GM21723 (cell line): ENCODE data around the gene KIF5A.
"Not testable (repeated sequence)": the region's sequence is repeated elsewhere in the genome, so short reads cannot be mapped to it uniquely, and the experiment has no call there.

Source experiments
- ATAC-seq: cut with Tn5 transposase; IDR thresholded peaks from one replicate; pipeline ENCODE4 v1.9.1; 2021; ENCODE audit warnings: mild to moderate bottlenecking, moderate library complexity; ENCODE audit not compliant: unreplicated experiment

KIF5A gene

DNA sequence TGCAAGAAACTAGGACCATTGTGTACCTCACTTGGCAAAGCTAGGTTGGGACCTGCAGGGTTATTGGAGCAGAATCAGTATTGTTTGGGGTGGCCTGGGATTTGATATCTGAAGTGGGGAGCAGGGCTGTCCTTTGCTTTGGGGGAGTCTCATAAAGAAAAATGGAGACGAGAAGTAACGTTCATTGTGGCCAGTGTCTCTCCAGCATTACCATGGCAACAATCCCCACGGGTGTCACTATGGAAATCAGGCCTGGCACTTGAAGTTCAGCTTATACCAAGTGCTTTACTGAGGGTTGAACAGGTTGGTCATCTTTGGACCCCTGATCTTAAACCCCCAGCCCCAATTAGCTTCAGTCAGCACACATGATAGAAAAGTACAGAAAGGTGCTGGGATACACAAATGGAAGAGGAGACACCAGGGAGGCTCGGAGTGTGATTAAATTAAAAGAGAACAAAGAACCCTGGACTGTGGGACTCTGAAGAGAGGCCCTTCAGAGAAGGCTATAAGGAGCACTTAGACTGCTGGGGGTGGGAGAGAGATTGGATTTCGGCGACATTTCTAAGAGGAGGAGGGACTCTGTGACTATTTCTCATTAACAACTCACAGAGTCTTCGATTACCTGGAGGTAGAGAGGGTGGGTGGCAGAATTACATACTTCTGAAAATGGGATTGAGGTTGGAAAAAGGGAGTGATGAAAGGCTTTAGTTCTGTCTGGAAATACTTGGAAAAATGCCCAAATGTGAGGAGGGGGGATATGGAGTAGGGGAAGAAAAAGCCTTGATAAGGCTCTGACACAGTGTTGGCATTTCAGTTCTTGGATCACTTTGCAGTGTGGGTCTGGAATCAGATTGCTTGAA is 3.7 kb downstream of the KIF5A start:
- ATAC-seq = no peak

DNA sequence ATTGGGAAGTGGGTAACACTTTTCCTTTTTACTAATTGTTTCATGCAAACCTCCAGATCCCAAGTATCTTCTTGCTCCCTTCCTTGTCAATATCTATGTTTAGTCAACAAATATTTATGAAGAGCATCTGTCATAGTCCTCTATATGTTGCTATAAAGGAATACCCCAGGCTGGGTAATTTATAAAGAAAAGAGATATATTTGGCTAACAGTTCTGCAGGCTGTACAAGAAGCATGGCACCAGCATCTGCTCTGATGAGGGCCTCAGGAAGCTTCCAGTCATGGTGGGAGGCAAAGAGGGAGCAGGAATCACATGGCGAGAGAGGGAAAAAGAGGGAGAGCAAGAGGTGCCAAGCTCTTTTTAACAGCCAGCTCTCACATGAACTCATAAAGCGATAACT is 4.6 kb downstream of the KIF5A start:
- ATAC-seq = no peak

DNA sequence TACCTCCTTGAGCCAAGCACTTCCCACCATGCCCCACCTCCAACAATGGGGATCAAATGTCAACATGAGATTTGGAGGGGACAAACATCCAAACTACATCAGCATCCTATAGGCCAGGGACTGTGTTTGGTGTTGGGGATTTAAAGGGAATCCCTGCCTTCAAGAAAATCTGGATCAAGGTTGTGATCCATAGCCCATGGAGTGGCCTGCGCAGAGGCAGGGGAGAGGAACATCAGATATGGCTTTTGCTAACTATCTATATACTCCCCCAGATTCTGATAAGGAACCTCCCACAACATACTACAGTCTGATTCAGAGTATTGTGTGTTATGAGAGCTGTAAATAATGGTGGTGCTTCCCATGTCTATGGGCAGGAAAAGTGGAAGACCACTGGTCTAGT is 5.1 kb downstream of the KIF5A start:
- ATAC-seq = no peak

DNA sequence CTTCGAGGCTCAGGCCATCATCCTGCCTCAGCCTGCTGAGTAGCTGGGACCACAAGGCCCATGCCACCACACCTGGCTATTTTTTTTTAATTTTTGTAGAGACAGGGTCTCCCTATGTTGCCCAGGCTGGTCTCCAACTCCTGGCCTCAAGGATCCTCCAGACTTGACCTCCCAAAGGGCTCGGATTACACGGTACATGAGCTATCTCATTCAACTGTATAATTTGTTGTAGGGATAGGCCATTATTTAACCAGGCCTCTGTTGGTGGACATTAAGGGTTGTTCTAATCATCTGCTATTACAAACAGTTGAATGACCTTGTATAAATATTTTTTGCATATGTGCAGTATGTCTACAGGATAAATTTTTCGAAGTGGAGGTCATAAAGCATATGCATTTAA is 9.0 kb downstream of the KIF5A start:
- ATAC-seq = no peak

DNA sequence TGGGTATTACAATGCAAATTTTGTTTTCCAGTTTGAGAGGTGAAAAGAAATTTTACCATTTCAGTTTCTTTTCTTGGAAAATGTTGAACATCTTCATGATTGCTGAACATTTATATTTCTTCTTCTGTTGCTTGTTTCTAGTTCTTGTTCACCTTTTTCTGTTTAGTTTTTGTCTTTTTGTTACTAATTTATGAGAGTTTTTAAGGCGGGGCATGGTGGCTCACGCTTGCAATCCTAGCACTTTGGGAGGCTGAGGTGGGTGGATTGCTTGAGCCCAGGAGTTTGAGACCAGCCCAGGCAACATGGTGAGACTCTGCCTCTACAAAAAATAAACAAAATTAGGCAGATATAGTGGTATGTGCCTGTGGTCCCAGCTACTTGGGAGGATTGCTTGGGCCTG is 10.7 kb downstream of the KIF5A start:
- ATAC-seq = no peak

DNA sequence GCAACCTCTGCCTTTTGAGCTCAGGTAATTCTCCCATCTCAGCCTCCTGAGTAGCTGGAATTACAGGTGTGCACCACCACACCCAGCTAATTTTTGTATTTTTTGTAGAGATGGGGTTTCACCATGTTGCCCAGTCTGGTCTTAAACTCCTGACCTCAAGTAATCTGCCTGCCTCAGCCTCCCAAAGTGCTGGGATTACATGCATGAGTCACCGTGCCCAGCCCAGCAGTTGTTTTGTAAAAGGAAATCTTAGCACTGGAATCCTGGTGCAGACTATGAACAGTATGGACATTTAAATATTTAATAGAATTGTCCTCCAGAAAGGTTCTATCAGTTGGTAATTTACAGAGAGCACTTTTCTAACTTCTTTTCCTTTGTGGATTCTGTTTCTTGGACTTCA is 11.3 kb downstream of the KIF5A start:
- not testable (repeated sequence) for ATAC-seq

DNA sequence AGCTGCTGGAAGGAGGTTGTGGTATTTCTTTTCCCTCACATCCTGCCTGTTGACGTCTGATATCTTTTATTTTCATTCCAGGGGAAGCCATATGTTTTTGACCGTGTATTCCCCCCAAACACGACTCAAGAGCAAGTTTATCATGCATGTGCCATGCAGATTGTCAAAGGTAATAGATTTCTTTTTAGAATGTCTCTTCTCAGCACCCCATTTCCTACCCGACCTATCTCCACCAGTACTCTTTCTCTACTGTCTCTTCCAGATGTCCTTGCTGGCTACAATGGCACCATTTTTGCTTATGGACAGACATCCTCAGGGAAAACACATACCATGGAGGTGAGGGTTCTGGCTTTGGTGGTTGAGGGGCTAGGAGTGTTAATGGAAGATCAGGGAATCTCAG is 13.5 kb downstream of the KIF5A start:
- no peak for ATAC-seq

DNA sequence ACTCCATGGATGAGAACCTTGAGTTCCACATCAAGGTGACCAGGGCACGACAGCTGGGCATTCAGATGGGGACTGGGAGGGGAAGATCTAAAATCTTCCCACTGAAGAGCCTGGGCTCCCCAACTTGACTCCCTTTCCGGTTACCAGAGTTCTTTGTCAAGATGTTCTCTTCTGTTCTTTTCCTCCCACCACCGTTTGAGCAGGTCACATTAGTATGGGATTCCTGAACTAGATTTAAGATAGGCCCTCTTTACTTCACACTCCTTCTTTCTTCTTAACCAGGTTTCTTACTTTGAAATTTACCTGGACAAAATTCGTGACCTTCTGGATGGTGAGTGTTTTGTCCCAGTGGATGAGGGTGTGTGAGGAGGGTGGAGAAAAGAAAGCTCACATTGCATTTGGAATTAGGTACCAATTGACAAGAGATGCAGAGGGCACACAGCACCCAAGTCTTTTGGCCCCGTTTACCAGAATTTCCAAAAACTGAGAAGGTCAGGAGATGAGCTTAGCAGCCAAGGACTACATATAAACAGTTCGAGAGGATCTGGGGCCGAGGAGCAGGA is 14.4 kb downstream of the KIF5A start:
- no peak for ATAC-seq

DNA sequence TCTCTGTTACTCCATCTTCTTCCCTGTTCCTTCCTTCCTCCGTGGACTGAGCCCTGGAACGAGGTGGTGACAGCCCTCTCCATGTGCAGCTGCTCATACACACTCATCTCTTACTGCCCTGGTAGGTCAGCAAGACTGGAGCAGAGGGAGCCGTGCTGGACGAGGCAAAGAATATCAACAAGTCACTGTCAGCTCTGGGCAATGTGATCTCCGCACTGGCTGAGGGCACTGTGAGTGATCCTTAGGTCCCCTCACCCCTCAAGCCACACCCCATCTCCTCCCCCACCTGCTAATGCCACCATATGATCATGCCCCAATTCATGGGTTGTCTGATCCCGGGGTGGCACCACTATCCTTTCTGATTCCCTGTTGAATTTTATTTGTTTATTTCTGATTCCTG is 19.0 kb downstream of the KIF5A start:
- no peak for ATAC-seq

DNA sequence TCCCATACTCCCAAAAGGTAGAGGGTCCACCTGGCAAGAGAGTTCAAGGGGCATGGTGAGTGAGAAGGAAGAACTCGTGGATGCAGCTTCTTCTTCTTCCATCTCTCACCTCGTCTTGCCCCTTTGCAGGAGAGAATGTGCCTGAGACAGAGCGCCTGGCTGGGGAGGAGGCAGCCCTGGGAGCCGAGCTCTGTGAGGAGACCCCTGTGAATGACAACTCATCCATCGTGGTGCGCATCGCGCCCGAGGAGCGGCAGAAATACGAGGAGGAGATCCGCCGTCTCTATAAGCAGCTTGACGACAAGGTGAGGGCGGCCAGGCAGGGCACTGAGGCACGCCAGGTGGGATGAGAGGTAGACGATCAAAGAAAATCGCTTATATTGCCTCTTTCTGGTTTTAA is 20.0 kb downstream of the KIF5A start:
- ATAC-seq = no peak

DNA sequence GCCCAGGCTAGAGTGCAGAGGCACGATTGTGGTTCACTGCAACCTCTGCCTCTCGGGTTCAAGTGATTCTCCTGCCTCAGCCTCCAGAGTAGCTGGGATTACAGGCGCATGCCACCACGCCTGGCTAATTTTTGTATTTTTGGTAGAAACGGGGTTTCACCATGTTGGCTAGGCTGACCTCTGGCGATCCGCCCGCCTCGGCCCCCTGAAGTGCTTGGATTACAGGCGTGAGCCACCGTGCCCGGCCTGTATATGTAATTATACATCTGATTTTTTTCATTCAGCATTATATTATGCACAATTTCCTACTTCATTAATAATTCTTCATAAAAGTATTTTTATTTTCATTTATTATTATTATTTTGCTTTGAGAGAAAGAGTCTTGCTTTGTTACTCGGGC is 20.6 kb downstream of the KIF5A start:
- not testable (repeated sequence) for ATAC-seq

DNA sequence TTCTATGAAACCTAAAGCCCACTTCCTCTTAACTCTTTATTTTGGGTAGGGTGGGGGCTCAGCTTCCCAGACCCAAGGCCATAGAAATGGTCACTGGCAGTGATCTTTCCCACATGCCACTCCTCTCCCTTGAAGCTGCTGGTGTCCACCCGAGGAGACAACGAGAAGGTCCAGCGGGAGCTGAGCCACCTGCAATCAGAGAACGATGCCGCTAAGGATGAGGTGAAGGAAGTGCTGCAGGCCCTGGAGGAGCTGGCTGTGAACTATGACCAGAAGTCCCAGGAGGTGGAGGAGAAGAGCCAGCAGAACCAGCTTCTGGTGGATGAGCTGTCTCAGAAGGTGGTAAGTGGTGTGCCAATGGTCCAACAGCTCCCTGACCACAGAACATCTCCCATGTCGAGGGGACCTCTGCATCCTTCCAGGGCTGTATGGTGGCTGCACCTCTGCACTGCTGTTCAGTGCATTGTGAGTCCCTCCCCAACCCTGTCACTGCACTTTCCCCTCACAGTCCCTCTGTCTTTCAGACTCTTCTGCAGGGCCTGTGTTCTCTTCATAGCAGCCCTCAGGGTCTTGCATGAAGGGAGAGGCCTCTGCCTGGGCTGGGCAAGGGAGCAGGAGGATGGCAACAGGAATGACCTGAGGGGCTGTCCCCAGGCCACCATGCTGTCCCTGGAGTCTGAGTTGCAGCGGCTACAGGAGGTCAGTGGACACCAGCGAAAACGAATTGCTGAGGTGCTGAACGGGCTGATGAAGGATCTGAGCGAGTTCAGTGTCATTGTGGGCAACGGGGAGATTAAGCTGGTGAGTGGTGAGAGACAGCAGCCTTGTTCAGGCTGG is 22.3 kb downstream of the KIF5A start:
- ATAC-seq = no peak

DNA sequence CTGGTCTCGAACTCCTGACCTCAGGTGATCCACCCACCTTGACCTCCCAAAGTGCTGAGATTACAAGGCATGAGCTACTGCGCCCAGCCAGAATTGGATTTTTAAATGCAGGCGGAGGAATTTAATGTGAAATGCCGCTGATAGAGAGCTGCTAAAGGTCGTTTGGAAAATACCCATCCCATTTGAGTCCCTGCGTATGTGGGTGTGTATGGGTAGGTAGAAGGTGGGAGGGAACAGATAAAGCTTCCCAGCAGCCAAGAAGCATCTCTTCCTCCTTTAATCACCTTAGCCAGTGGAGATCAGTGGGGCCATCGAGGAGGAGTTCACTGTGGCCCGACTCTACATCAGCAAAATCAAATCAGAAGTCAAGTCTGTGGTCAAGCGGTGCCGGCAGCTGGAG is 25.0 kb downstream of the KIF5A start:
- ATAC-seq = no peak

DNA sequence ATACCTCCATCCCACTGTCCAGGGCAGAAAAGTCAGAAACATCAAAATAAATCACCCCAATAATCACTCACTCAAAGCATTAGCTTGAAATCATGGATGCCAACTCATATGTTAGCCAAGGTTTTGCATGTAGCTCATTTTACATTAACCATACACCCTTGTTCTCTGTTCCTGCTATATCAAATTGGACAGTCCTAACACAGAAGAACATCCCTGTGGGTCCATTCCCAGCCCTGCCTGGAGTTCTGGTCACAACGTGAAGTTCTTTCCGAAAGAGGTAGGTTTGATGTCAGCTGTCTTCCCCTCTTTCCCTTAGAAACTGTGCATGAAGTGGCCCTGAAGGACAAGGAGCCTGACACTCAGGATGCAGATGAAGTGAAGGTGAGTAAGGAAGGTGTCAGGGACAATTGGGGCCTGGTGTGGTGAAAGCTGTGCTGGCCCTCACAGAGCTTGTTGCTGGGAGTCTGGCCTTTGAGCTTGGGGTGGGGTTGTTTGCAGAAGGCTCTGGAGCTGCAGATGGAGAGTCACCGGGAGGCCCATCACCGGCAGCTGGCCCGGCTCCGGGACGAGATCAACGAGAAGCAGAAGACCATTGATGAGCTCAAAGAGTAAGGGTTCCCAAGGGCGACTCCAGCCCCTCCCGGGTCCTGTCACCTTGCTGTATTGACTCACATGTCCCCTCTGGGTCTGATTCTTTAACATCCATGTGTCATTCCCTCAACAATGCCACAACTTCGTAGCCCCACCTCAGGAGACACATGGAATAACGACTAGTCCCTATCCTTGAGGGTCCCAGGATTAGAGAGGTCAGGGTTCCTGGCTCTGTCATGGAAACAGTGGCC is 26.1 kb downstream of the KIF5A start:
- no peak for ATAC-seq

DNA sequence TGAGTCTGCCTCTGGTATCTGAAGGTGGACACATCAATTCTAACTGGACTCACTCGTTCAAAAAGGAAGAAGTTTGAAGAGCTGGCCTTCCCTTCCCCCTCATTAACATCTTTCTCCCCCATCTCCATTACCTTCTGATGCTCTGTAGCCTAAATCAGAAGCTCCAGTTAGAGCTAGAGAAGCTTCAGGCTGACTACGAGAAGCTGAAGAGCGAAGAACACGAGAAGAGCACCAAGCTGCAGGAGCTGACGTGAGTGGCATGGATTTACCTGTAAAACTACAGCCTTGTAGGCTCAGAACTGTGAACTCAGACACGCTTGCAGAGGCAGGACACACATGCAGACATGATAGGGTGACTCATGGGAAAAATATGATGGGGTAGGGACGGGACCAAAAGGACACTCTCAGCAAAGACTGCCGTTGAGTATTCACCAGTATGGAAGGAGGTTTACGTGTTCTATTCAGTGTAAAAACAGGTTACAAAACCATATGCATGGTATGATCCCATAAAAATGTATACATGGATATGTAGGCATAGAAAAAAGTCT is 26.8 kb downstream of the KIF5A start:
- no peak for ATAC-seq

DNA sequence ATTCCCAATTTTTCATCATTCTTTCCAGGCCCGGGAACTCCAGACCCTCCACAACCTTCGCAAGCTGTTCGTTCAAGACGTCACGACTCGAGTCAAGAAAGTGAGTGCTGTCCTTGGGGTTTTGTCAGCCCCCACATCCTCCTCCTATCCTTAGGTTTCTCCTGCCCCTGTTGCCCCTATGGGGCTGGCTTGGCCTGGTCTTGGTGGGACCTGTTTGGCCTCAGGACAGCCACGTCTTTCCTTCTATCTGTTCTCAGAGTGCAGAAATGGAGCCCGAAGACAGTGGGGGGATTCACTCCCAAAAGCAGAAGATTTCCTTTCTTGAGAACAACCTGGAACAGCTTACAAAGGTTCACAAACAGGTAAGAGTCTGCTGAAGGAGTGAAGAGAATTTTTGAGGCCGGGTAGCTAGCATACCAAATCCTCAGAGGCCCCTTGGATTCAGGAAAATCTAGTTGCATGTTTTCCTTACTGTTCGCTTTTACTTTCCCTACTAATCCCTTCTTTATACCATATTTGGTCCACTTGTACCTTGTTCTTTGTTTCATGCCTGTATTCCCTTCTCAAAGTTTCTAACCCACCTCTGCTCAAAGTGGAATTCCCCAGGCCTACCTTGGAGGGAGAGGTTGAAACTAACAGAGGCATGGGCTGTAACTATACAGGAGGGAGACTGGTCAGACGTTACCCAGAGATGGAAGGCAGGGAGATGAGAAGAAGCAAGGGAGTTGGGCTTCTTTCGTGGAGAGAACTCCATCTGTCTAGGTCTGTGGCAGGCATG is 28.3 kb downstream of the KIF5A start:
- ATAC-seq = no peak

DNA sequence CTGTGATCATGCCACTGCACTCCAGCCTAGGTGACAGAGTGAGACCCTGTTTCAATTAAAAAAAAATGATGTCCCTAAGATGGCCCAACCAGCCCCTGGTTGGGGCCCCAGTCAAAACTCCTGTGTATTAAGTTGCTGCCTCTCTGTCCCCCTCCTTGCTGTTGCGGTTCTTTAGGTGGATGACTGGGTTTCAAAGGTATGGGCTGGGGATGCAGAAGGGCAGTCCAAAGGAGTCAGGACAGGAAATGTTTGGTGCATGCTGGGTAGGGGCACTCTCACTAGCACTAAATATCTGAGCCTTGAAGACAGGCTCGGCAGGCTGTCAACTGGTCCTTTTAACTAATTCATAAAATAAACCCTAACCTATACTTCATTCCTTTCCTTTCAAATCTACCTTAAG is 29.2 kb downstream of the KIF5A start:
- no peak for ATAC-seq

DNA sequence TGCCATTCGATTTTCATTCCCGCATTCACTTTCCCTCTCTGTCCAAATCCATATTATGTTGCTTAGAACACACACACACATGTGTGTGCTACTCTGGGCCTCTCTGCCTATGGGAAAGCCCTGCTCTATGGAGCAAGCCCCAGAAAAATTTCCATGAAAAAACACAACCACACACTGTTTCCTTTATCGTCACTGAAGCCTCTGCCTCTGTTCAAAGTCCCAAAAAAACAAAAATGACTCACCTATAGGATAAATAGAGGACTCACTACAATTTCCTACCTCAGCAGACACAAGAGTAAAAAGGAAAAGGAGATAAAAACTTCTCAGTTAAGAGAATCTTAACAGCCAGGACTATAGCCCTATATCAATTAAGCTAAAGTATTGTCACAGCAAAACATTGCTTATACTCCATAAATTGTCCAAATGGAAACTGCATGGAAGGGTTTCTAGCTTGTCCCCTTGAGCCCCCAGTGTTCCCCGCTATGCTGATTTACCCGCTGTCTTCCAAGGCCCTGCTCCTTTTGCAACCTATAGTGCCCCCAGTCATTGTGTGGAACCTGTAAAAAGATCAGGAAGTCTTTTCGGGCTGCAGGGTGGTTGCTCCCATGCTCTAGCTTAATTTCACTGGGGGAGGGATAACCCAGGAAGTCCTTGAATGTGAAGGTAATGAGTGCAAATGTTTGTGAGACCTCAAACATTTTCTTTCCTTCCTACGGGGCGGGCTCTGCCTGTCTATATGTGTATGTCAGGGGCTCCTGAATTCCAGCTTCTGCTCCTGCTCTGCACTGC is 30.0 kb downstream of the KIF5A start:
- ATAC-seq = no peak

DNA sequence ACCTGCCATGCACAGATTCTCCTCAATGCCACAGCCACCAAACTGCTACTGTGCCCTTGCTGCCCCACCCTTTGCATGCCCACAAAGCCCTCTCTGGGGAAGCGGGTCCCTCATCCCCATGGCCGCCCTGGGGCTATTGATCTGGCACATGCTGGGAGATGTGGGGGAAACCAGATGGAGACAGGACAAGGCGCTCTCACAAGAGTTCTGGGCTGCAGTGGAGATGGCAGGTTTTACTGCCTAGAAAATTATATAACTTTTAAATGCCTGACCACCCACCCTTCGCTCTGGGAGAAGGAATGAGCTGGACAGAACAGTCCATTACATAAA is 30.6 kb downstream of the KIF5A start:
- ATAC-seq = no peak
